HG02884 (cell line): Measurements from ENCODE around the gene RNU5B-1.

Experiments
- ATAC-seq: cut with Tn5 transposase; IDR thresholded peaks from one replicate; pipeline ENCODE4 v1.9.1; 2021; ENCODE audit warnings: mild to moderate bottlenecking, moderate library complexity; ENCODE audit not compliant: unreplicated experiment

The RNU5B-1 gene

DNA sequence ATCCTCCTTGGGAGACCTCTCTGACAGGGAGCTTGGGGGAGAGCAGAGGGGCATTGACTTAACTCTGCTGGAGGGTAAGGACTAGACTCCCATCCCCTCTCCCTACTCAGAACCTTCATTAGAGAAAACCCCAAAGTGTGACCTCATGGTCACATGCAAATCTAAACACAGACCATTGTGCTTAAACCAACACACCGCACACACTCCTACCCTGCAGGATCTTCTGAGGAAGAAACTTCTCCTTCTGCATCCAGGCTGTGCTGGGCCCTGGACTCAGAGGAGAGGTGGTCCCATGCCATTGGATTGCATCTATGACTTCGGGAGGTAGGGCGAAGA lies 17.0 kb upstream of the RNU5B-1 start:
- no peak for ATAC-seq

DNA sequence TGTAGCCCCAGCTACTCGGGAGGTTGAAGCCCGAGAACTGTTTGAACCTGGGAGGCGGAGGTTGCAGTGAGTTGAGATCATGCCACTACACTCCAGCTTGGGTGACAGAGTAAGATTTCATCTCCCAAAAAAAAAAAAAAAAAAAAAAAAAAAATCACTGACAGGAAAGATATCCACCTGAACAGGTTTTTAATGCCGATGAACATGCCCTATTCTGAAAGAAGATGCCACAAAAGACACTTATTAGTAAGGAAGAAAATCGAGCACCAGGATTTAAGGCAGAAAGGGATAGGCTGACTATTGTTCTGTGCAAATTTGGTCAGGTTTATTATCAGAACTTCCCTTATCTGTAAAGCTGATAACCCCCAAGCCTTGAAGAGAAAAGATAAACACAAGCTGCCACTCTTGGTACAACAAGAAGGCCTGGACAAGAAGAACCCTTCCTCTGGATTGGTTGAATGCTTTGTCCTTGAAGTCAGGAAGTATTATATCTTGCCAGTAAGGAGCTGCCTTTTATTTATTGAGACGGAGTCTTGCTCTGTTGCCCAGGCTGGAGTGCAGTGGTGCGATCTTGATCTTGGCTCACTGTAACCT lies 15.1 kb upstream of the RNU5B-1 start:
- no peak for ATAC-seq

- no peak for ATAC-seq
These were observed 14.2 kb upstream of the RNU5B-1 start for GRCh38 chr15:65290228-65290627.

DNA sequence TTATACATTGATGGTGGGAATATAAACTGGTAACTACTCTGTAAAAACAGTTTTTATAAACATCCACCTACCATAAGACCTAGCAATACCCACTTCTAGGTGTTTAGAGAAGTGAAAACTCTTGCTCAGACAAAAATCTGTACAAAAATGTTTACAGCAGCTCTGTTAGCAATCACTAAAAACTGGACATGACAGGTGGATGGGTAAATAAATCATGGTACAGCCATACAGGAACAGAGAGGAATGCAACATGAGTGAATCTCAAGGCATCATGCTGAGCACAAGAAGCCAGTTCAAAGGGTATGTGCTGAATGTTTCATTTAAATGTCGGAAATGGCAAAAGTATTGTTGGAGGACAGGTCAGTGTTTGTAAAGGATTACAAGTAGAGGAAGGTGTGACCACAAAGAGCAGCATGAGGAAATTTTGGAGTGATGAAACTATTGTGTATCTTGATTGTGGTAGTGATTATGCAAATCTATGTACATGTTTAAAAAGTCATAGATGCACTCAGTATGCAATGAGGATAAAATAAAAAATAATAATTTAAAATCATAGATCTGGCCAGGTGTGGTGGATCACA lies 11.4 kb upstream of the RNU5B-1 start:
- no peak for ATAC-seq

GRCh38 chr15:65298731-65299130 lies 5.7 kb upstream of the RNU5B-1 start:
- no peak for ATAC-seq

DNA sequence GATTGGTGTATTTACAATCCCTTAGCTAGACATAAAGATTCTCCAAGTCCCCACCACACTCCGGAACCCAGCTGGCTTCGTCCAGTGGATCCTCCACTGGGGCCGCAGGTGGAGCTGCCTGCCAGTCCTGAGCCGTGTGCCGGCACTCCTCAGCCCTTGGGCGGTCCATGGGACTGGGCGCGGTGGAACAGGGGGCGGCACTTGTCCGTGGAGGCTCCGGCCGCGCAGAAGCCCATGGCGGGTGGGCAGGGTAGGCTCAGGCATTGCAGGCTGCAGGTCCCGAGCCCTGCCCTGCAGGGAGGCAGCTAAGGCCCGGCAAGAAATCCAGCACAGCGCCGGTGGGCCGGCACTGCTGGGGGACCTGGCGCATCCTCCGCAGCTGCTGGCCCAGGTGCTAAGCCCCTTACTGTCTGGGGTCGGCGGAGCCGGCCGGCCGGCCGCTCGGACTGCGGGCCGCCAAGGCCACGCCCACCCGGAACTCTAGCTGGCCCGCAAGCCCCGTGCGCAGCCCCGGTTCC lies 3.5 kb upstream of the RNU5B-1 start:
- no peak for ATAC-seq

DNA sequence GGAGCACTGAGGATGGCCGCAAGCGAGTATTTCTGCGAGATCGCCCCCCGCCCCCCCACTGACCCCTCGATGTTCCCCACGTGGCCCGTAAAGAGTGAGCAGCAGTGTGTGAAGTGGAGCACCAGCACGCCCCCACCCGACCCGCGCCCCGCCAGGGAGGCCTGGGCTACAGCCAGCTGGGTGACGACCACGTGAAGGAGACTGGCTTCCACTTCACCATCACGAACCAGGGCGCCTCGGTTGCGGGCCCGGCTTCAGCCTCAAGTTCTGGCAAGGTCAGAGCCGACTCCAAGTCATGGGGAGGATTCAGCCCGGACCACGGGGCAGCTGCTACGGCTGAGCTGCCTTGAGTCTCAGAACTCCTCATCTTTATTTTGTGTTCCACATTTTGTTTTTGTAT lies 2.4 kb upstream of the RNU5B-1 start:
- ATAC-seq: no peak

DNA sequence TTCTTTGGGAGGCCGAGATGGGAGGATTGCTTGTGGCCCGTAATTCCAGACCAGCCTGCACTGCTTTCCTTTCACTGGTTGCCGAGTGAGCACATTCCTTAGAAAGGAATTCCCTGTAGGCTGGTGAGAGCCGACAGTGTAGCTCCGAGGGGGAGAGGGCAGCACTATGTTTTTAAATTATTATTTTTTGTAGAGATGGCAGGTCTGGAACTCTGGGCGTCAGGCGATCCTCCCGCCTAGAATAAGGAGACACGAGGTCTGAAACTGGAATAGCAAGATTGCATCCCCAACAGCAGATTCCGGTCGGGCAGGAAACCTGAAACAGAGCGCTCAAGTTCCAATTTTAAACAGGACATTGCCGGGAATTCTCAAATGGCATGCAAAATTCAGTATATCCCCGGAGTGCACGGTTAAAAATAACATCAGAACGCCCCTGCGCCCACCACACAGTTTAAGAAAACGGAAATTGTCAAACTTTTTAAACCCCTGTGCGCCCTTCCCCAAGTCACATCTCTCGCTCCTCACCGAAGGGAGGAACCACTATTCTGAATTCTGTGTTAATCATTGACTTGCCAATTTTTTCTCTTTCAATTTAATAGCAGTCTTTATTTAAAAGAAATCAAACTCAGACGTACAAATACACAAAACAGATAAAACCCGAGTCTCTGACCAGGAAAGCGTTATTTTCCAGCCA lies 643 bp upstream of the RNU5B-1 start:
- ATAC-seq: peak; percentile 6

DNA sequence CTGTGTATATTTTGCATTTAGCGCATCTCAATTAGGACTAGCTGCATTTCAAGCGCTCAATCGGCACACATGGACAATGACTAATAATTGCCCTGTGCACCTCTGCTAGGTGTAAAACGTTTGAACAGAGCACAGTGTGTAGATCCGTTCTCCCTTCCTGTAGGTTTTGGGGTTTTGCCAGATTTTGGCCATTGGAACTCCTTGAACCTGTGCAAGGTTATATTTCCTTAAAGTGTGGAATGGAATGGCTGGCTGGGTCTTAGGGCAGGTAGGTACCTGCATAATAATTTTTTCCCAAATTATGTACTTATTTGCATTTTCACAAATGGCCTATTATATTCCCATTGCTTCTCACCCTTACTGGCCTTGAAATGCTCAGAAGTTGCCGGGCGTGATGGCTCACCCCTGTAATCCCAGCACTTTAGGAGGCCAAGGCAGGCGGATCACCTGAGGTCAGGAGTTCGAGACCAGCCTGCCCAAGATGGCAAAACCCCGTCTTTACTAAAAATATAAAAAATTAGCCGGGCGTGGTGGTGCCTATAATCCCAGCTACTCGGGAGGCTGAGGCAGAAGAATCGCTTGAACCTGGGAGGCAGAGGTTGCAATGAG lies 777 bp downstream of the RNU5B-1 start:
- ATAC-seq: peak; percentile 41

GRCh38 chr15:65305776-65306175 lies 1.3 kb downstream of the RNU5B-1 start:
- ATAC-seq: no peak

- ATAC-seq: no peak
These were observed 2.1 kb downstream of the RNU5B-1 start for GRCh38 chr15:65306551-65306950.

- ATAC-seq: no peak
These were observed 3.5 kb downstream of the RNU5B-1 start for GRCh38 chr15:65307978-65308377.

GRCh38 chr15:65309882-65310418 lies 5.5 kb downstream of the RNU5B-1 start:
- ATAC-seq: no peak

- no peak for ATAC-seq
These were observed 6.1 kb downstream of the RNU5B-1 start for GRCh38 chr15:65310431-65311137.

- ATAC-seq: no peak
These were observed 7.3 kb downstream of the RNU5B-1 start for GRCh38 chr15:65311760-65312159.

GRCh38 chr15:65312400-65312916 lies 8.0 kb downstream of the RNU5B-1 start:
- ATAC-seq: no peak

GRCh38 chr15:65318870-65319356 lies 14.4 kb downstream of the RNU5B-1 start:
- ATAC-seq: peak; percentile 59

DNA sequence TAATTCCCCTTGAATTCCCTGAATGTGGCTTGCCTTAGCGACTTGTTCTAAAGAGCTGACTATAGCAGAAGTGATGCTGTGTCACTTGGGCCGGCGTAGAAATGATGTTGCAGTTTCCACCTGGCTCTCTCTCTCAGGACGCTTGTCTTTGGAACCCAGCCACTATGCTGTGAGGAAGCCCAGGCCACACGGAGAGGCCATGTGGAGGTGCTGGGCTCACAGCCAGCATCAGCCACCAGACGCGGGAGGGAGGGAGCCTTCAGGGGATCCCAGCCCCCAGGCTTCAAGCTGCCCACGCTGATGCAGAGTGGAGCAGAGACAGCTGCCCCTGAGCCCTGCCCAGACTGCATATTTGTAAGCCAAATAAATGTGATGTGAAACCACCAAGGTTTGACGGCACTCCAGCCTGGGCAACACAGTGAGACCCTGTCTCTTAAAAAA lies 18.6 kb downstream of the RNU5B-1 start:
- ATAC-seq: no peak

- ATAC-seq: no peak
These were observed 21.6 kb downstream of the RNU5B-1 start for GRCh38 chr15:65326117-65326526.

GRCh38 chr15:65326818-65327217 lies 22.3 kb downstream of the RNU5B-1 start:
- ATAC-seq: no peak
